GM18511 (cell line): Measurements from ENCODE around the gene ZC3H18.

ENCODE experiments used
- ATAC-seq: cut with Tn5 transposase; IDR thresholded peaks from one replicate; pipeline ENCODE4 v1.9.1; 2021; ENCODE audit warnings: mild to moderate bottlenecking, moderate library complexity; ENCODE audit not compliant: unreplicated experiment

The ZC3H18 gene

DNA sequence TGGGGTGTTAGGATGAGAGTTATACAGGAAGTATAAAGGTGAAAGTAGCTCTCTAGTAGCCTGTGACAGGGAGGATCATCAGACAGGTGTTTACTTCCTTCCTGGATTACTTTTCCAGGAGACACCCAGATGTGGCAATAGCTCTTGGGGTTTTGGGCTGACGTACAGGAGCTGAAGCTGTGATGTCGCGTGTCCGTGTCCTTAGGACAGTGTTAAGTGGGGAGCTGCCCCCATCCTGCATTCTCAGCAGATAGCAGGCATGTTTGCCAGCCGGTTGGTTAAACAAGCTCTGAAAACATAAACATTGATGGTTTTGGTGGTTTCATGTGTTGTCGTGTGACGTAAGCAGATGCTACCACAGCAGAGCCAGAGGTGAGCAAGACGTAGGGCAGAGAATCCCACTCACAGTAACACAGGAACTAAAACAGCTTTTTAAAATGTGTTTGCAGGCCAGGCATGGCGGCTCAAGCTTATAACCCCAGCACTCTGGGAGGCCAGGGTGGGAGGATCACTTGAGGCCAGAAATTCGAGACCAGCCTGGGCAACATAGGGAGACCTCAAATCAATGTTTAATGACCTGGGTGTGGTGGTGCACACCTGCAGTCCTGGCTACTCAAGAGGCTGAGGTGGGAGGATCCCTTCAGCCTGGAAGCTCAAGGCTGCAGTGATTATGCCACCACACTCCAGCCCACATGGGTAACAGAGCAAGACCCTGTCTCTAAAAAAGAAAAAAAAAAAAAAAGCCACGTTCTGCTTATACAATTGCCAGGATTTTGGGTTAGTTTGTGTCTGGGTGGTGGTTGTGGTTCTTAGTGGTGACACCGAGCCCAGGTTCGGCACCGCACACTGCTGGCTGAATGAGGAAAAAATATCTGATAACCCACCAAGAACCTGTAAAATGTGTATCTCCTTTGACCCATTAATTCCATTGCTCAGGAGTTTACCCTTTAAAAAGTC, 49.9 kb downstream of the ZC3H18 start:
- ATAC-seq = no peak

GRCh38 chr16:88622125-88622524, 51.9 kb downstream of the ZC3H18 start:
- ATAC-seq = no peak

DNA sequence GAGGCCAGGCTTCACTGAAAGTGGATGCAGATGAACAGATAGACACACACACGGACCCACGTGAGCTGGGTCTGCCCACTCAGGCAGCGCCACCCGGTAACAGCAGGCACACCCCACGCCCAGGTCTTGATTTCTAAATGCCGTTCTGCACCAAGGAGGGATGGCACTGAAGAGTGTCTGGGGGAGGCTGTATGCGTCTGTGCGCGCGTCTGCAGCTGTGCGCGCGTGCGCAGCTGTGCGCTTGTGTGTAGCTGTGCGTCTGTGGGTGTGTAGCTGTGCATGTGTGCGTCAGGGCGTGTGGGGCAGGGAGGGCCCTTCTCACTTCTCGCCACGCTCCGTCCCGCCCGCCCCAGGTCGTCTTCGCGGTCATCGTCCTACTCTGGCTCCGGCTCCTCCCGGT, 52.7 kb downstream of the ZC3H18 start:
- no peak for ATAC-seq

GRCh38 chr16:88623858-88624257, 53.7 kb downstream of the ZC3H18 start:
- ATAC-seq = no peak

DNA sequence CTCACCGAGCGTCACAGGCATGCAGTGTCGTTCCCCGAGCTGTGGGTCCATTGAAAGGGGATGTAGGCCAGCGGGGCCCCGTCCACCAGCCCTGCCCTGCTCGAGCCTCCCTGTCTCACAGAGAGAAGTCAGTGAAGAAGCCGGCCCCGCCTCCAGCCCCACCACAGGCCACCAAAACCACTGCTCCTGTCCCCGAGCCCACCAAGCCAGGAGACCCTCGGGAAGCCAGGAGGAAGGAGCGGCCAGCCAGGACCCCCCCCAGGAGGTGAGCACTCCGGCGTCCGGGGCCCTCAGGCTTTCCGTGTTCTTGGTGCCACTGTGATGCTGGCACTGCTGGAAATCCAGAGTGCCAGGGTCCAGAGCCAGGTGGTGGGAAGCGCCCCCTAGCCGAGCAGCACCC, 54.3 kb downstream of the ZC3H18 start:
- no peak for ATAC-seq

DNA sequence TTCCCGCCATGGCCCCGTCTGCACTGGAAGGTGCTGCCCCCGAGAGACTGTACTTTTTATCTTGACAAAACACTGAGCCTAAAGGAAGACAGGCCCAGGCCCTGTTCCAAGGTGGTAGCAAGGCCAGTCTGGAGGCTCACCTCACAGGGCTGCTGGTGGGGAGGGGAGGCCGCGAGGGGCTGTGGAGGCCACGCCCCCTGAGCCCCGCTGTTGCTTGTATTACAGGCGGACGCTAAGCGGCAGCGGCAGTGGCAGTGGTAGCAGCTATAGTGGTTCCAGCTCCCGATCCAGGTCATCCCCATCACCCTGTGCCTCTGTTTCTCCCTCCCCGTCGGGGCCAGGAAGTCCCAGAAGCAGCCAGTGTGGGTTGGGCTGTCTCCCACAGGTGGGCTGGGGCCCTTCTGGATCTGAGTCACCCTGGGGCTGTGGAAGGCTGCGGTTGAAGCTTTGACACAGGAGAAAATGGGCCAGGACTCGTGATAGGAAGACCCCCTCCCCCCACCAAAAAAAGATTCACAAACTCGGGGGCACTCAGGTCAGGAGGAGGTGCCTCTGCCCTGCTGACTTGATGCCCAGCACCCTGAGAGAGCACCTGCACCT, 54.9 kb downstream of the ZC3H18 start:
- ATAC-seq = no peak

- no peak for ATAC-seq
These were observed 56.4 kb downstream of the ZC3H18 start for GRCh38 chr16:88626646-88627045.

GRCh38 chr16:88627531-88628411, 57.6 kb downstream of the ZC3H18 start:
- ATAC-seq = no peak

GRCh38 chr16:88628512-88628974, 58.3 kb downstream of the ZC3H18 start:
- no peak for ATAC-seq

DNA sequence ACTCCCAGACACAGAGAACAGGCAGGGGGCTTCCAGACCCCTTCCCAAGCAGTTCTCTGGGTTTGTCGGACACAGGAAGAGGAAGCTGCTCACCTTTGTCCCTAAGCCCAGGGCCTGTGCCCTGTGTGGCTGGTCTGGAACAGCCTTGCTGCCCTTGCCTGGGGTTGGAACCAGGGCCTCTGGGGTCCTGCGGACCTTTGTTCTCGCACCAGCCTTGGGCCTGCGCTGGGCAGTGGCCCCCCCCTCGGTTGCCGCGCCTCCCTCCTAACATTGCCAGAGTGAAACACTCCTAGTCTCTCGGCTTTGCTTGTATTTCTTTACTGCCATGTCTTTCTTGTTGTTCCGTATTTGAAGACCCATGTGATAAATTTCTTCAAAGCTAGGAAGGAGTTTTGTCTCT, 59.6 kb downstream of the ZC3H18 start:
- no peak for ATAC-seq

GRCh38 chr16:88630433-88630832, 60.2 kb downstream of the ZC3H18 start:
- no peak for ATAC-seq

DNA sequence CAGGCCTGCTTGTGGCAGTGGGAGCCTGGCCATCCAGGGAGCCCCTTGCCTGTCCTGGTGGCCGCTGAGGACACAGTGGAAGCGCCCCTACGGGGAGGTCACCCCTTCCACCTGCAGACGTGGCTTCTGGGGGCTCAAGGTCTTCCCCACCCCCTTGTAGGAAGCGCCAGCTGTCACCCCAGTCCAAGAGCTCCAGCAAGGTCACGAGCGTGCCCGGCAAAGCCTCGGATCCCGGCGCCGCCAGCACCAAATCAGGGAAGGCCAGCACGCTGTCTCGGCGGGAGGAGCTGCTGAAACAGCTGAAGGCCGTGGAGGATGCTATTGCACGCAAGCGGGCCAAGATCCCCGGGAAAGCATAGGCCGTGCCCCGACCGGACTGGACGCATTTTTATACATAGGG, 60.7 kb downstream of the ZC3H18 start:
- ATAC-seq = no peak

DNA sequence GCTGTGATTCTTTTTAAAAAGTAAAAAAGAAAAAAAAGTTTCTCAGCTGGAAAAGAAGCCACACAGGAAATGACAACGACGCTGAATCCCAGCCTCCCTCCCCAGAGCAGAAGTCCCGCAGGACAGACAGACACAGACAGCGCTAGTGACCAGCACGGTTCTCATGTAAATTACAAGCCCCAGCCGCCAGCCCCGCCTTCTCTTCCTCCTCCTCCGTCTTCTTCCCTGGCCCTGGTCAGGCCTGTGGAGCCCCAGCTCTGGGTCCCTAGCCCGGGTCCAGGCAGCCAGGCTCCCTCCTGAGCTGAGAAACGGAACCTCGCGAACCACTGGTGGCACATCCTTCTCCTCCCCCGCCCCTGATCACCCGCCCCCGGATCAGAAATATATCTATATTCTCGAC, 61.2 kb downstream of the ZC3H18 start:
- no peak for ATAC-seq

- ATAC-seq = no peak
These were observed 61.9 kb downstream of the ZC3H18 start for GRCh38 chr16:88631920-88632586.

DNA sequence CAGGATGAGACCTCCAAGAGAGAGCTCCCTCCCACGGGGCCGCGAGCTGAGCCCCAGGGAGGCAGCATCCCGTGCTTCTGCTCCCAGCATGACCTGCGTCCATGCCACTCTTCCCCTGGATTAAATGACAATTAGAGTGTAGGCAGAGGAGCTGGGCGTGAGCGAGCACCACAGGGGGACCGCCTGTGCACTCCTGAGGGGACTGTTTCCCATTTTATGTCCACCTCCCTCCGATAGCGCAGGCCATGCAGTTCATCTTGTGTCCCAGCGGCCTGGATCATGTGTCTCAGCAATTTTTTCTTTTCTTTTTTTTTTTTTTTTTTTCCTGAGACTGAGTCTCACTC, 62.4 kb downstream of the ZC3H18 start:
- no peak for ATAC-seq

- ATAC-seq = peak; percentile 43
These were observed 63.5 kb downstream of the ZC3H18 start for GRCh38 chr16:88633684-88634140.

GRCh38 chr16:88634141-88634993, 64.2 kb downstream of the ZC3H18 start:
- ATAC-seq = peak; percentile 65

DNA sequence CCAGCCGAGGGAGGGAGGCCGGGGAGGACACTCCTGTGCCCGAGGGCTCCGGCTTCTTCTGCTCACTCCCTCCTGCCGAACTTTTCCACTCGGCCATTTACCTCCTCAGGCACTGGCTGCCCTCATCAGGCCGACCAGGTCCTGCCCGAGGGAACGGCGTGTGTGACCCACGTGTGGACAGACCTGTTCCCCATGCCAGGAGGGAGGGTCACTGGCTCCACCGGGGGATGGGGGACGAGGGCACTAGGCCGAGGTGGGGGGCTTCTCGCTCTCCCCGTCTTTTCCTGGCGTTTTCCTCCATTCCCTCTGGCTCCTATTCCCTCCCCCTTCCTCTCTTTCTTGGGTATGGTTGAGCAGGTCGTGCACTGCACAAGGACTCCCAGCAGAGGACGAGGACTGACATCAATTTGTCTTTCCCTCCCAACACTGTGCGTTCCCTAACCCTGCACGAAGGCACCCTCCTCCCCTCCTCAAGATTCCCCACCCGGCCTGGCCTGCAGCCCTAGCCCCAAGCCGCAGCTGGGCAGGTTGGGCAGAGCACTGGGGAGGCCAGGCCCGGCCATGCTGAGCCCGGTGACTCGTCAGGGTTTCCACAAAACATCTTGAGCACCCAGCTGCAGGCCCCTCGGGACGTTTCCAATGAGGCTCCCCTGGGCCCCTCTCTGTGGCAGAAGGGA, 64.9 kb downstream of the ZC3H18 start:
- no peak for ATAC-seq

- no peak for ATAC-seq
These were observed 65.6 kb downstream of the ZC3H18 start for GRCh38 chr16:88635671-88636319.
